Hair follicle dermal papilla cell (primary cell): ENCODE measurements around the gene ADAMTS14. TPM values are rescaled to one million over a fixed set of nuclear protein-coding genes. Genes with fewer than 3 reads are reported as not detected.

Experiments
- small RNA-seq: library from RNA; depleted of rRNA; stranded (forward); fragments of <200 nt; gene quantifications from one replicate; pipeline ENCODE3, GENCODE V24; 2012
- total RNA-seq: library from RNA; depleted of rRNA; stranded (reverse); fragments of >200 nt; gene quantifications from 2 replicates; pipeline ENCODE4 v1.2.3, GENCODE V29; 2012

The ADAMTS14 gene
- total RNA-seq: 12.4 and 15.6 TPM in 2 replicates

GRCh38 chr10:70672165-70673042, at the start of gene ADAMTS14:
Gene ADAMTS14 (plus strand): TSS chr10:70672506. CDS start chr10:70672803, 297 bp downstream.

GRCh38 chr10:70785190-70785589, 112.9 kb downstream of the ADAMTS14 start, which contains the start of gene TBATA:
Gene TBATA (minus strand): TSS chr10:70785377. CDS start chr10:70783379, 1,998 bp downstream.

Small RNA genes within 50 kb of the gene (small RNA-seq; reads per million reads assigned to genes)
- not detected for gene RPS26P40

Other genes starting within 250 kb of the ADAMTS14 start
- not detected in 2 replicates for gene NODAL, start 230.8 kb upstream of the ADAMTS14 start, total RNA-seq
- gene PALD1, start 193.7 kb upstream of the ADAMTS14 start, total RNA-seq: 0.12 and 0.16 TPM in 2 replicates
- not detected in 2 replicates for gene PRF1, start 69.8 kb upstream of the ADAMTS14 start, total RNA-seq
- not detected in 2 replicates for gene TBATA, start 112.9 kb downstream of the ADAMTS14 start, total RNA-seq
- 24.2 and 32.1 TPM in 2 replicates for gene SGPL1, start 143.4 kb downstream of the ADAMTS14 start, total RNA-seq
- gene PCBD1, start 216.1 kb downstream of the ADAMTS14 start, total RNA-seq: 14.9 and 22.0 TPM in 2 replicates